GM19467 (cell line): ENCODE data around the gene HNRNPUL1.
"Not testable (repeated sequence)": the region's sequence is repeated elsewhere in the genome, so short reads cannot be mapped to it uniquely, and the experiment has no call there.

ENCODE experiments used
- ATAC-seq: cut with Tn5 transposase; IDR thresholded peaks from one replicate; pipeline ENCODE4 v1.9.1; 2021; ENCODE audit warnings: mild to moderate bottlenecking, moderate library complexity; ENCODE audit not compliant: unreplicated experiment

Gene HNRNPUL1

GRCh38 chr19:41324231-41324702, 60.1 kb downstream of the HNRNPUL1 start:
- ATAC-seq: no peak

- no peak for ATAC-seq
Measured at GRCh38 chr19:41324921-41325639, 60.9 kb downstream of the HNRNPUL1 start.

GRCh38 chr19:41325640-41325946, 61.4 kb downstream of the HNRNPUL1 start:
- no peak for ATAC-seq

- no peak for ATAC-seq
Measured at GRCh38 chr19:41325947-41326706, 62.0 kb downstream of the HNRNPUL1 start.

GRCh38 chr19:41327076-41327575, 63.0 kb downstream of the HNRNPUL1 start:
- no peak for ATAC-seq

GRCh38 chr19:41327576-41328156, 63.5 kb downstream of the HNRNPUL1 start:
- peak; percentile 54 for ATAC-seq

- peak; percentile 4 for ATAC-seq
Measured at GRCh38 chr19:41328157-41328841, 64.1 kb downstream of the HNRNPUL1 start.

- no peak for ATAC-seq
Measured at GRCh38 chr19:41328842-41329225, 64.7 kb downstream of the HNRNPUL1 start.

GRCh38 chr19:41330481-41330880, 66.3 kb downstream of the HNRNPUL1 start:
- ATAC-seq: no peak

- ATAC-seq: no peak
Measured at GRCh38 chr19:41330946-41331678, 66.9 kb downstream of the HNRNPUL1 start.

GRCh38 chr19:41332000-41332399, 67.8 kb downstream of the HNRNPUL1 start:
- no peak for ATAC-seq

GRCh38 chr19:41332468-41332867, 68.3 kb downstream of the HNRNPUL1 start:
- no peak for ATAC-seq

- no peak for ATAC-seq
Measured at GRCh38 chr19:41334793-41335192, 70.6 kb downstream of the HNRNPUL1 start.

- ATAC-seq: no peak
Measured at GRCh38 chr19:41335467-41335866, 71.3 kb downstream of the HNRNPUL1 start.

GRCh38 chr19:41339936-41340335, 75.8 kb downstream of the HNRNPUL1 start:
- no peak for ATAC-seq

GRCh38 chr19:41341669-41342490, 77.7 kb downstream of the HNRNPUL1 start:
- no peak for ATAC-seq

GRCh38 chr19:41344162-41344561, 80.0 kb downstream of the HNRNPUL1 start:
- no peak for ATAC-seq

GRCh38 chr19:41346916-41347315, 82.7 kb downstream of the HNRNPUL1 start:
- not testable (repeated sequence) for ATAC-seq

- peak; percentile 0 for ATAC-seq
Measured at GRCh38 chr19:41350735-41351338, 86.7 kb downstream of the HNRNPUL1 start.
